Medulla oblongata (tissue), 1 donor: ENCODE data around the gene HK2.

Experiments
- DNase-seq: peaks from one replicate; pipeline ENCODE4 v3.0.0-alpha.2; 2015; ENCODE audit errors: extremely low spot score

HK2 gene

DNA sequence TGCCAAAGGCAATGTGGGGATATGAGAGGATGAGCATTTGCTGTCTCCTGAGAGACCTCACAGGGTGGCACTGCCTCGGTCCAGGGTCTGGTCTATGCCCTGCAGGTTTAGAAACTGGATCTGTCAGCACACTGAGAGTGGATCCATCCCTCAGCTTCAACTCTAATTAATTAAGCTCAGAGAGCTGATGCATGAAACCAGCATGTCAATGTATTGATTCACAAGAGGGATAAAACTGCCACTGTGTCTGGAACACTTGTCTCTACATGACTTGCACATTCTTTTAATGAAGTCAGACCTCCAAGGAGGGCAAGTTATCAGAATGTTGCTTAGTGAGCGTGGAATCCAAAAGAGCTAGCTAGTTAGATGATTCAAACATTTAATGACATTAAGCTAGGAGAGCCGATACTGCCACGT lies 102.1 kb downstream of the HK2 start:
- DNase-seq: no peak

GRCh38 chr2:74937221-74937880 lies 103.4 kb downstream of the HK2 start:
- DNase-seq: no peak

DNA sequence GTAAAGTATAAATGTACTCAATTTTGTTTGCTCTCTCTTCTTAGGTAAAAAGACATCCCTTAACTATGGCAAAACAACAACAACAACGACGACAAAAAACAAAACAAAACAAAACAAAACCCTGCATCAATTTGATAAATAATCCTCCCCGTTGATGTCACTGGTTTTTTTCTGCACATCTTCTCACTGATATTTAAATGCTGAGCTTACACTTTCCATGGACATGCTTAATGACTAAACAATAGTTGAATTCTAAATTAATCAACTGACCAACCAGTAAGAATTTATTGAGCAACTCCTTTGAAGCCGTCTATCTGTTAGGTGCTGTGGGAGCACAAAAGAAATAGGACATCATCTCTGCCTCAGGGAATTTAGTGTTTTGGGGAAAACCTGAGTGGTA lies 104.3 kb downstream of the HK2 start:
- no peak for DNase-seq

GRCh38 chr2:74939919-74940812 lies 106.2 kb downstream of the HK2 start:
- DNase-seq: no peak

GRCh38 chr2:74941284-74941683 lies 107.4 kb downstream of the HK2 start:
- no peak for DNase-seq

- DNase-seq: no peak
These were observed 108.3 kb downstream of the HK2 start for GRCh38 chr2:74942263-74942662.
